ENCODE results near the gene PDK2.
A peak's percentile ranks its signal among the peaks of the same experiment; 100 is the strongest.

Gene PDK2

DNA sequence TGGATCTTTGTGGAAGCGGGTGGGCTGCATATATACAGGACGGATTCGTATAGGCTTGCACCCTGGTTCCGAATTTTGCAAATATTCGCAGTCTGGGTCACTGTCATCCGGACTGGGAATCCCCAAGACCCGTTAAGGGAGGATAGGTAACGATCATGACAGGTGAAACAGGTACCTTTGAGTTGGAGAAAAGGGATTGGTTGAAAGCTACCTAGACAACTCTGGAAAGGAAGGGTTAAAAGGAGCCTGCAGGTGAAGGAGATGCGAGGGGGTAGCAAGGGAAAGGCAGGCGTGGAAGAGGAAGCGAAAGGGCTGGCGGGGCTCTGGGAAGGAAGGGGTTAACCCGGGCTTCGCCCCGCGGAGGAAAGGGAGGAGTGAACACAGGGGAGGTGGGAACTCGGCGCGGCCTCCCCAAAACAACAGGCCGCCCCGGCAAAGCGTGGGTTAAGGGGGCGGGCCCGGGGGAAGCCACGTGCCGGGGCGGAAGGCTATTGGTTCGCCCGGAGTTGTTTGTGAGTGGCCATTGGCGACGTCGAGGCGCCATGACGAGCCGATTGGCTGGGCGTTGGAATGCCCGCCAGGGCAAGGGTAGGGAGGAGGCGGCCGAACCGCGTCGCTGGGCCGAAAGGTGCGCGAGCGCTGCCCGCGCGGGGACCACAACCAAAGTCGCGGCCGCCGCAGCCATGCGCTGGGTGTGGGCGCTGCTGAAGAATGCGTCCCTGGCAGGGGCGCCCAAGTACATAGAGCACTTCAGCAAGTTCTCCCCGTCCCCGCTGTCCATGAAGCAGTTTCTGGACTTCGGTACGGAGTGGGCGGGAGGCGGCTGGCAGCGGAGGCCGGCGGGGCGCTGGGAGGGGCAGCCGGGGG is at the start of gene PDK2:
PDK2 (plus strand) TSS at position 599 of the 867 bp plus-strand sequence; CDS start at position 684, 85 bp downstream.
- peak; percentile 94 for DNase-seq

DNA sequence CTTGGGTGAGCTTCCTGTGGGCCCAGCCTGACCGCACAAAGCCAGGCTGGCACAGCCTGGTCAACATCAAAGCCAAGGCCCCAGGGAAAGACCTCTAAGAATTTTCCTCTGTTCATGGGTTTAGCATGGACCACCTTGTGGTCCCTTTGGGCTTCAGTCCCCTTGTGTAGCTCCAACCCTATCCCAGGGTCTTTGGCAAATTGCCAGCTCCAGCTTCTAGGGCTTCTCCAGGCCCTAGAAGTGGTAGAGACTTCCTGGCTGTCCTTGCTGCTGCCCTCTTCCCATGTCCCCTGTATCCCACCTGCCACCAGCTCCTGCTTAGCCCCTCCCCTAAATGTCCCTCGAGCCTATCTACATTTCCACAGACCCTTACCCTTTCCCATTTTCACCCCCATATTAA is 49.0 kb upstream of the PDK2 start:
- DNase-seq, result no peak

DNA sequence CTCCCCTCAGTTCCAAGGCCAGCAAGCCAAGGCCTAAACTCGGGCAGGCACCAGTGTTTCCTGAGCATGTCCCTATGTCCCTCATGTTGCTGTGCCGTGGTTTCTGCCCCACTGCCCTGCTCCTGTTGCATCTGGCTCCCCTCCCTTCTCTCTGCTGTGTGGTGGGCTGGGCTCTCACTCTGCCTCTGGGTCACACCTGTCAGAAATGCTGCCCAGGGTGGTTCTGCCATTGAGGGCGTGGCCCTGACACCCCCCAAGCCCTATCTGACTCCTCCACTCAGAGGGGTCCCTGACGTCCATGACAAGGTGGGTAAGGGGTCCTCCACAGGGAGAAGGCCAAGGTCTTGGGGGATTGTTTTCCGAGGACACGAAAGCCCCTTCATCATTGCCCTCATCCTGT is 48.5 kb upstream of the PDK2 start:
- no peak for DNase-seq

DNA sequence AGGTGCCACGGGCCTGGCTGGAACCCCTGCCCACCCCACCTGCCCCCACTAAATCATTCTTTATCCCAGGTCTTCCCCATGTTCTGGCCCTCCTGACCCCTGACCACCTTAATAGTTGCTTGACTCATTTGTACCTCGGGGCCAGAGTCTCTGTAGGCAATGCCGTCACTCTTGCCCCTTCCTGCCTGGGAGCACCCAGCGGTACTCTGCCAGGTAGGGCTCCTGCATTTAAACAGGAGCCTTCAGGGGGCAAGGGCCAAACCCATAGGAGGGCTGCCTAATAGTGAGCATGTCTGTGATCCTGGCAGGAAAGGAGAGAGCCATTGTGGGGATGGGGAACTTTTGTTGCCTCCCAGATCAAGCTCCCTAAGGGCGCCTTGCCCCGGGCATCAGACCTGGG is 48.1 kb upstream of the PDK2 start:
- no peak for DNase-seq

DNA sequence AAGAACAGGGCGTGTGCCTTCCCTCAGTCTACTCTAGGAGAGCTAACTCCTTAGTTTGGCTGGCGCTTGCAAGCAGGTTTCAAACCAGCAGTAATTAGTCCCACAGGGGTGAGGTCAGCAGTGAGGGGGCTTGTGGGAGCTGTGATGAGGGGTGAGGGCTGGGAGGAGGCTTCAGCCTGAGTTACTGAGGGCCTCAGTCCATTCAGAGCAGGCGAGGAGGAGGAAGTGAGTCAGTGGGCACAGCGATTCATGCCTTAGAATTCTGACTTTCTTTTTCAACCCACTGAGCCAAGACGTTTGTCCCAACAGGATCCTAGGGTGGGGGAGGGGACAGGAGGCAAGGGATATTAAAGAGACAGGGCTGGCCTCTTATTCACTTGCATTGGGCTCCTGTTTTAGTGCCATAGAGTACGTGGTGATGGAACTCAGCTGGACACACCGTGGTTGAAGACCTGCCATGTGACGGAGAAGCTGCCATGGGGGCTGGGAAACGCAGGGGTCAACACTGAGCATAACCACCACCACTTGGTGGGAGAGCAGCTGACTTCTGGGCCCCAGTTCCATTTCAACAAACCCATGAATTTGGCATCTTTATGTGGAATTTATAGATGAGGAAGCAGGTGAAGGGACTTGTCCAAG is 47.5 kb upstream of the PDK2 start:
- no peak for DNase-seq

DNA sequence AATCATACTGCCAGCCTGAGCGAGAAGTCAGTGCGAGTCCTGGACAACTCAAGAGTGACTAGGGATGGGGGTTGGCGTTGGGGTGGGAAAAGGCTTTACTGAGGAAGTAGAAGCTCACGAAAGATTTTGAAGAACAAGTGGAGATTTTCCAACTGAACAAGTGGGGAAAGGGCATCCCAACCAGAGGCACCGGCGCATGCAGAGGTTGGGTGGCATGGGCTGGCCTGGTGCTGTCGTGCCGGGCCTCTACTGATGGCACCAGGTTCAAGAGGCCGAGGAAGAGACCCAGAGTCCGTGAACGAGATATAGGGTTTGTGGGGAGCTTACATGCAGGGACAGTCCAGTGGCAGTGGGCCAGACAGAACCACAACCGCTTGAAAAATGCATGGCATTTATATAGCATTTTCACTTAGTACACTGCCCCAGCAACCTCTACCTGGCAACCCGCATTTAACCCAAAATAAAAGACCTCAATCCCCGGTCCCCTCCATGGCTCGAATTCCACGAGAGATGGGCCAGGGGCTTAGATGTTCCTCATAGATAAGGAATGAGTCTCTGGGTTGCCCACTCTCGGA is 46.9 kb upstream of the PDK2 start:
- DNase-seq, result no peak

DNA sequence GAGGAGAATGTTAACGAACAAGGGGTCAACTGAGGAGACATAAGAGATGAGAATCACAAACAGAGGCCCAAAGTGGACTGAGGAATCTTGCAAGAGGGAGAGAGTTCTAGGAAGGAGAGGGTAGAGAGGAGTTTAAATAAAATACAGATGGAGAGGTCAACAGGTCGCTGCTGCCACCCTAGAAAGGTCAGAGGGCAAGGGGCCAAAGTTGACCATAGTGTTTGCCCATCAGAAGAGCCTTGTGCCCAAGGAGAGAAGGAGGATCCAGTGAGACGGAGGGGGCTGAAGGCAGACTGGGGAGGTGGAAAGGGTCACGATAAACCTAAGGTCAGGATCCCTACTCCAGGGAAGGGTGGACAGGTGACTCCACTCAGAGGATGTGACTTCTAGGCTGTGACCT is 46.2 kb upstream of the PDK2 start:
- DNase-seq, result no peak

DNA sequence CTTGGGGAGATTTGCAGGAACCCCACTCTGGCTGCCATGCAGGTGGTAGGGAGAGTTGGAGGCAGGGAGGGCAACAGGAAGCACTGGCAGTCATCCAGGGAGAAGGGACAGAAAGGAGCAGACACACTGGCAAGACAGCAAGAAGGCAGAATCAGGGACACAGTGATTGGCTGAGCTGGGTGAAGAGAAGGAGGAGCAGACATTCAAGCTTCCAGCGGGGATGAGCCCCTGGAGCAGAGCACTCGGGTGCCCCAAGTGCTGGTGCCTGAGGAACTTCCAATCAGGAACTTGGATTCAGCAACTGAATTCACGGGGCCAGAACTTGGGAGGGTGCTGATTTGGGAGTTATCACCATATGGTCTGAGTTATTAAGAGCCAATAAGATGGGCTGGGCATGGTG is 45.5 kb upstream of the PDK2 start:
- no peak for DNase-seq

DNA sequence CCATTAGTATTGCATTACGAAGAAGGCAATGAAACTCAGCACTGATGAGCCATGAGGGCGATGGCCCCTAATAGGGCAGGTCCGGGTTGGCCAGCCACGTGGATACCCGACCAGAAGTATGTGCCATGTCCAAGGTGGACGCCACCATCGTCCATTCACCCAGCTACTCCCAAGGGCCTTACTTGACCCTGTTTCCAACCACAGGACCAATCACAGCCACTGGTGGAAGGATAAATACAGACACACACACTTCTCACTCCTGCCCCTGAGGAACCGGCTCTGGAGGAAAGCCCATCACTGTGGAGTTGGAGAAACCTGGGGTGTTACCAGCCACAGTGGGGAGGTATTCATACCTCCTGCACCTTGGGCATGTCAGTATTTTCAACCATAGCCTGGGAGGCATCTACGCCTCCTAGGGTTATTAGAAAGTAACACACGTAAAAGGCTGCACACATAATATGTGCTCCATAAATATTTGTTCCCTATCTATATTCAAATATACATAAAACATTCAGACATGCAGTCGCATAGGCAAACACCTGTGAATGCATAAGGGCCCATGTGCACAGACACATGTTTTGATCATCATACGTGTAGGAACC is 44.6 kb upstream of the PDK2 start:
- no peak for DNase-seq

DNA sequence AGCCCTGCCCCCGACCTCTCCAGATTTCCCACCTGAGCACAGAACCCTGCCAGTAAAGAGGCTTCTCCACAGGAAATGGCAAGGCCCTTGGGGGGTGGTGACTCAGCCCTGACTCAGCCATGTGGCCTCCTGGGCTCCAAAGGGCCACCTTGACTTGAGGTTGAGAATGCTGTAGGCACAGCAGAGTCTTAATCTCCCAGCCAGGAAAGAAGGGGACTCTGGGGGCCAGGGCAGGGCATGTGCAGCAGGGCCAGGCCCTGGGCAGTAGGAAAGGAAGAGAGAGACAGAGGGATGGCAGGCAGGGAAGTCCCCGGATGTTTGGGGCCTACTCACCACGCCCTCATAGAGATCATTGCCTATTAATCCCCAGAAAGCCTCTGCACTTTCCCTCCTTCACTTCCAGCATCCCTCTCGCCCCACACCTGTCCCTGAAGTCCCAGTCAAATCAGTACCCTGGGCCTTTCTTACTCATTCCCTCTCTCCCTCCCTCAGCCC is 44.0 kb upstream of the PDK2 start:
- peak; percentile 43 for DNase-seq

DNA sequence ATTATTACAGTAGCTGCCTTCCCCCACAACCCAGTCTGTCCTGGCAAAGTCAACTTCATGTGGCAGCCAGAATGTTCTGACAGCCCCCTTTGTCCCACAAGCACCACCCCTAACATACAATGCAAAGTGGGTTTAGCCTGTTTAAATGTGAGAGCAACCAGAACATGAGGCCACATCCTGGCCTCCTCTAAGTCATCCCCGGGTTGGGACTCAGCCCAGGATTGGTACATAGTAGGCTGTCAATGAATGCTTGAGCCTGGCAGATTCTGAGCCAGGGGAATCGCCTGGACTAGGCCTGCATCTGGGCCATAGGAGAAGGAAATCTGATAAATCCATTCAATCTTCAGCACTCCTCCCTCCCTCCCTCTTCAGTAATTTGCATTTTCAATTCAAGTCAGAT is 43.5 kb upstream of the PDK2 start:
- DNase-seq, result no peak

DNA sequence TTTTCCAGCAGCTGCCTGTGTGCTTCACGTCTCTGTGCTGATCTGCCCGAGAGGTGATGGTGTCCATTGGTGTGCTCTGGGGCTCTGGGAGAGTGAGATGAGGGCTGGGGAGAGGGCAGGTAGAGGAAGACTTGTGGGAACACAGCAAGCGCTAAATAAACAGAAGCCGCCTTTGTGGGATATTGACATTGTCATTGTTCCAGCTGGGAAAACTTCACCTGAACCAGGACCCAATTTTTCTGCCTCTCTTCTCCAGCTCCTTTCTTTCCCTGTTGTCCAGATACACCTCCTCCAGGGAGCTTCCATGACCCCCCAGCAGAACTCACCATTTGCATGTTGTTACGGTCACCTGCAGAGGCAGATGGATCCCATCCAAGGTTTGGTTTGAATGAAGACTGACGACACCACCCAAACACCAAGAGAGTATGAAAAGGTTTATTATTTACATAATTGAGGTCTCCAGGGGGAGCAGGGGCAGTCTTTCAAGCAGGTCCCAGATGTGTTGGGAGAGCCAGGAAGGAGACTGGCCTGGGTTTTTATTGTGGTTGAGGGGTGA is 42.8 kb upstream of the PDK2 start:
- no peak for DNase-seq

DNA sequence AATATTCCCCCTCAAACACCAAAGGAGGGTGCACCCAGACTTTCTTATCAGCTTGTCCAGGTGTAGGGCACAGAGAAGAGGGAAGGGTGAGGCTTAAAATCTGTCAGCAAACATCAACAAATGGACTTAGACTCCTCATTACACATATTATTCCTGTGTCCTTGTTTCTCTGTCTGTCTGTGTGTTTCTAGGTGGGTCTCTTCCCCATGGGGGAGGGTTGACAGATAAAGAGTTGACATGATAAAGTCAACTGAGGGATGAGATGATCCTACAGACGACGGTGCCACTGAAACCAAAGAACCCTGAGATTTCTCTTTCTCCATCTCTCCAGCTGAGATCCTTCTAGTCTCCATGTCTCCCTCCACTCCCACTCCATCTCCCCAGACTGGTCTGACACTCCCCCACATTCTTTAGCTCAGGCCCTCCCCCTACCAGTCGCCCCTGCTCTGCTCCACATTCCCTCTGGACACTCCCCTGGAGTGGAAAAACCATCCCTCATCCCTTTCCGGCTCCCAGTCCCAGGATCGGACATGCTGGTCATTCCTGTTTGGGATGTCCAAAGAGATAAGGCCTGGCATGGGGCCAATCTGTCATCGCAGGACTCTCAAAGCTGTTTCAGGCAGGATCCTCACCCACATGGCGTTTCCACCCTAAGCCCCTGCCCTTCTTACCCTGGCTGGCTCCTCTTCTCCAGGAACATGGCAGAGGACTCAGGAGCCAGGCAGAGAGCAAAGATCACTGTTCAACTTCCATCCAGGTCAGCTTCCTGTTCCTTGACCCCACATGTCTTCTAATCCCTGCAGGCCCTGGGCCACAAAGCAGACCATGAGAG is 42.1 kb upstream of the PDK2 start:
- DNase-seq, result no peak

DNA sequence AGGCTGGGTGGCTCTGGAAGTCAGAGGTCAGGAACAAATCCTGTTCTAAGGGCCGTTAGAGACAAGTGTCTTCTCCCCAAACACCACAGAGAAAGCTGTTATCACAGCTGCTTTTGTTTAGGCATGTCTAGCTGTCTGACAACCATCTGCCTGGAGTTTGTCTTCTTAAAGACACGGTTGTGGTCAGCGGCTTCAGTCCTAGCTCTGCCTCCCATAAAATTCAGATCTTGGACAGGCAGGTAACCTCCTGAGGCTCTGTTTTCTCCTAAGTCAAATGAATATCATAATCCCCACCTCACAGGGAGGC is 41.5 kb upstream of the PDK2 start:
- no peak for DNase-seq

DNA sequence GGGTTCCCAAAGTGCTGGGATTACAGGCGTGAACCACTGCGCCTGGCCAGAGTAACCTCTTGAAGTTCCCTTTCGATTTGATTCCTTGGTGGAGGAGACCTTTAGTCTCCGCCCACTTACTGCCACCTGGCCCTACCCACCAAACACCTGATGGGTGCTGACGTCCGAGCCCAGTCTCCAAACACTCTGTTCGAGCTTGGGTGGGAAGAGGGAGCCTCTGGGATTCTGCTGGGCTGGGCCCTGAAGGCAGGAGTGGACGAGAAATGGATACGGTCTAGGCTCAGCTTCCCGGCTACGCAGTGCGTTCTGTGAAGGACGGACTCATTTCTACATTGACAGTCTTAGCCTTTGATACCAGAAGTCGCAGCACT is 40.1 kb upstream of the PDK2 start:
- peak; percentile 4 for DNase-seq

DNA sequence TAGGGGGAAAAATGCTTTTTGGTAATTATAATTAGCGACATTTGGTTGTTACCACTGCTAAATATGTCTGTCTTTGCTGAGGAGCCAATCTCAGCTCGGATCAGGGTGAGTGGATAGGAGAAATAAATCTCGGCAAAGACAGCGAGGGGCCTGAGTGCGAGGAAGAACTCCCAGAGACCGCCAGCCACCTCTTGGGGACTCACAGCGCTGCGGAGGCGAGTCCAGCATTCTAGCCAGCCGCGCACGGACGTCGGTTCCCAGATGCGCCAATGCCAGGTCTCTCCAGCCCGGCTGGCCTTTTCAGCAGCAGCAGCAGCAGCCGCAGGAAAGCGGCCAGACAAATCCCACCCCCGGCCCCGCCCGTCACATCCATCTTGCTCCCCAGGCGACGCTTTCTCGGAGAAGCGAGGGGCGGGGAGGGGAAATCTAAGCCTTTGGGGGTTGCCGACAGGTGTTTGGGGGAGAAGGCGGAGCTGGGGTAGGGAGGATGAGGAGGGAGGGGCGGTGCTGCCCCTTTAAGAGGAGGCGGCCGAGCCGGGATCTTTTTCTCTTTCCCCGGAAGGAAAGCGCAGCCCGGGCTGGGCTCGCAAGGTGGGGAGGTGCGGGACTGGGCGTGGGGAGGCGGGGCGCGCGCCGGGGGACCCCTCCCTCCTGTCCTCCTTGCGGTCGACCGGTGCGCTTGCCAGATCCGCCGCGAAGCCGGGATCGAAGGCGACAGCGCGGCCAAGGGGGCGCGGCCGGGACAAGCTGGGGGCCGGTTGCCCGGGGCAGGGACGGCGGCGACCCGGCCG is 39.5 kb upstream of the PDK2 start, which contains the start of gene ITGA3:
ITGA3 (plus strand) TSS at position 685 of the 791 bp plus-strand sequence. CDS start 330 bp downstream, outside the sequence.
- peak; percentile 49 for DNase-seq

DNA sequence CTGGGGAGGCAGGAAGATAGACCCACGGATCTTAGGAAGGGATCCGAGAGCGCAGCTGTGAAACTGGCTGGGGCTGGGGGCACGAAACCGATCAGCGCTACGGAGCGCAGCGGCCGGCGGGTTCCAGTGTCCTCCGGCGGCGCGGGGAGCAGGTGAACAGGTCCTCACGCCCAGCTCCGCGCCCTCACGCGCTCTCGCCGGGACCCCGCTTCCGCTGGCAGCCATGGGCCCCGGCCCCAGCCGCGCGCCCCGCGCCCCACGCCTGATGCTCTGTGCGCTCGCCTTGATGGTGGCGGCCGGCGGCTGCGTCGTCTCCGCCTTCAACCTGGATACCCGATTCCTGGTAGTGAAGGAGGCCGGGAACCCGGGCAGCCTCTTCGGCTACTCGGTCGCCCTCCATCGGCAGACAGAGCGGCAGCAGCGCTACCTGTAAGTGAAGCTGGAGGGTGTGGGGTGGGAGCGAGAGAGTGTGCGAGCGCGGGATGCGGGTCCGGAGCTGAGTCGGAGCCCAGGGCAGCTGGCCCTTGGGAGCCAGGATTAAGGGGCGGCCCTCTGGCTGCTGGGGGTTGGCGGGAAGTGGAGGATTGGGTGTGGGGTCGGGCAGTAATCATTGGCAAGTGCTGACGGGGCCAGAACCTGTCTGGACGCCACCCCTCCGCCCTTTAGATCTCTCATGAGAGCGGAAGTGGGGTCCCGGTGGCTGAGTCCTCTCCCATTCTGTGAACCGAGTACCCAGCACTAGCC is 38.8 kb upstream of the PDK2 start:
- DNase-seq, result peak; percentile 47

DNA sequence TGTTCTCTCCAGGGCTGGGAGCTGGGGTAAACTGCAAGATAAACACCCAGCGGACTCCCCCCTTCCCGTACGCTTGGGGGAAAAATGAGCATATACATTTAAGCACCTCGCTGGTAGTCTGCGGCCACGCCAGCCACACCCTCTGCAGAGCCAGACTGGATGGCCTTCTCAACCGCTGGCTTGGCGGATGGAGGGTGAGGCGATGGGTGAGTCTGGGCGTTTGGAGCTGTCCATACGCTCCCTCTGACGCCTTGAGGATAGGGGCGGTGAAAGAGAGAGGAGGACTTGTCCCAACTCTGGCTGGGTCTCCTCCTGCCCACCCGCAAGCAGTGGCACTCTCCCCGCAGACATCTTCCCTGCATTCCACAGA is 38.2 kb upstream of the PDK2 start:
- DNase-seq, result no peak

DNA sequence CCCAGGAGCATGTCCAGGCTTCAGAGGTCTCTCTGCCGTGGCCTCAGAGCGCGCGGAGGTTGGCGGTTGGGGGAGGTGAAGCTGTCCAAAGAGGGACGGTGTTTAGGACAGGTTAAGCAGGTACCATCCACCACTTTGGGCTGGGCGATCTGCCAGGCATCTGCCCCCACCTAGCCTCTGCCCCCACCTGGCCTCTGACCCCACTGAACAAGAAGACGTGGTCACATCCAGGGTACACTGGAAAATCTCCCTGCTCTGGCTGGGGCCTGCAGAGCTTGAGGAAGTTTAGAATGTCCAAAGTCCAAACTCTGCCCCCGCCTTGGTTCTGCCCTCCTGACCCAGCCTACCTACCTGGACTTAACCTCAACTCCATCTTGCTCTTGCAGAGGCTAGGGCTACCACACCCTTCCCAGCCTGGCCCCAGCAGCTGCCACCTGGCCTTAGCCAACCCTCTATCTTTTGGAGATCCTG is 37.6 kb upstream of the PDK2 start:
- no peak for DNase-seq

DNA sequence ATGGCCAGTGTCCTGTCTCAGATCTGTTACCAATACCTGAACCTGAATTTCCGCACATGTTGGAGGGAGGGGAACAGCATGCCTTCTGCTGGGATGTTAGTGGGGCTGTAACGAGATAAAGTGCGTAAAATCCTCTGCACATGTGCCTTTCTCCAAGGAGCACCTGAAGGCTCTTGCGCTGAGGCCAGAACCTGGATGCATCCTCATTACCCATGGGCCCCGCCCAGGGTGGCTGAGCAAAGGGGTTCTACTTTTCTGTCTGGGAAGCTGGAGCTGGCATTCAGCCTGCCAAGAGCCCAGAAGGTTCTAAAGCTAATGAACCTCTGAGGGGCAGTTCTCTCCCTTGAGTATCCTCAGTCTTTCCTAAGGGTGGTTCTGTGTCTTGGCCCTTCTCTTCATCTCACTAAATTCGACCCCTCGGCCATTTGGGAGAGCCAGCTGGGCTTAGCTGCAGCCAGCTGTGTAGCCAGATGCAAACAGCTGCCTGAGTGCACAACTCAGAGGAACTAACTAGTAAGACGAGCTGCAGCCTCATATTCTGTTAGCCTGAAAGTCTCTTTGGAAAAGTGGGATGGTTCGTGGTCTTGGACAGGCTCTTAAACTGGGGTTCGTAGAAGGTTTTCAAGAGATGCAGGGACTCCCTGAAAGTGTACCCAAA is 36.7 kb upstream of the PDK2 start:
- DNase-seq, result no peak

Data from activated T-cell treated with anti-CD3 and anti-CD28 coated beads for 4 hours (primary cell).